Astrocyte of the cerebellum (primary cell): ENCODE data around the gene WIZ.

Experiments used
- DNase-seq: peaks from one replicate; pipeline ENCODE4 v3.0.0-alpha.2; 2011; ENCODE audit warnings: low read depth
- H3K4me3 ChIP-seq: 2 replicates; pipeline ENCODE4 v1.5.1; 2011; ENCODE audit warnings: mild to moderate bottlenecking, low read depth, low read length, moderate library complexity
- in situ Hi-C: cut with HindIII; loops from 2 replicates; pipeline ENCODE4 v1.10.0; 2017; ENCODE audit warnings: low sequenced_read_pairs
- TF ChIP-seq, protein P1 (sequence below): IDR thresholded peaks from 2 replicates; pipeline ENCODE4 v1.5.1; 2012; ENCODE audit warnings: low read length, low read depth, moderate library complexity, mild to moderate bottlenecking; ENCODE audit errors: missing control alignments

Gene WIZ

DNA sequence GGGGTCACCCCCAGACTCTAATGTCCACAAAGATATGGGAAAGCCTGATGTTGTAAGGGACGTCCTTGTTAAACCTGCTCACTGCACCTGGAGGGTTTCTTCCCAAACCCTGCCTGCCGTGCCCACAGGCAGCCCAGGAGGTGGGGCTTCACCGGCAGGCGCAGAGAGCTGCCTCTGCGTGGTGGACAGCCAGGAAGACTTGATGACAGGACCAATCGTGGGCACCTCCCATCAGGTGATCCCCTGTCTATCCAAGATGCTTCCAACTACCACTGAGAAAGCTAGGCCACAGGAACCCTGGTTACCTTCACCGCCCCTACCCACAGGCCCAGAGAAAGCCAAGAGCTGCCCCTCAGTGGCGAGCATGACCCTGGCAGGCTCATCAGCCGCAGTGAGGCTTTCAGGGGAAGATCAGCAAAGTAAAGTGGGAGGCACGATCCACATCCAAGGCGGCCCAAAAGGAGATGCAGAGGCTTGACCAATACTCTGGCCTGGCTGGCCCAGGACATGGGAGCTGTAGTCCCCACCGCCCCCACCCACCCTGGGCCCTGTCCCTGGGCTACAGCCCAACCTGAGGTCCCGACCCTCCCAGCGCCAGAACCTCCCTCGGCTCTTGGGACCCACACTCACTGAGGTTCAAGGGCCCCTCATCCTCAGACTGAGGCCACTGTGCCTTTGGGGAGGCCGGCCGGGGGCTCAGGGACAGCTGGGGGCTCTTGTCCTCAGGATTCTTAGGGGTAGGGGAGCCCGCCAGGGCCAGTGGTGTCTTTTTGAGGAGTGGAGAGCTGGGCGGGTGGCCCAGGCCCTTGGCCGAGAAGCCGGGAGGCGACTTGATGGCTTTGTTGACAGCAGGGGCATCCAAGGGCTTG, 20.6 kb downstream of the WIZ start:
- in situ Hi-C loops, result no loop called here
- TF ChIP-seq, protein P1, sequence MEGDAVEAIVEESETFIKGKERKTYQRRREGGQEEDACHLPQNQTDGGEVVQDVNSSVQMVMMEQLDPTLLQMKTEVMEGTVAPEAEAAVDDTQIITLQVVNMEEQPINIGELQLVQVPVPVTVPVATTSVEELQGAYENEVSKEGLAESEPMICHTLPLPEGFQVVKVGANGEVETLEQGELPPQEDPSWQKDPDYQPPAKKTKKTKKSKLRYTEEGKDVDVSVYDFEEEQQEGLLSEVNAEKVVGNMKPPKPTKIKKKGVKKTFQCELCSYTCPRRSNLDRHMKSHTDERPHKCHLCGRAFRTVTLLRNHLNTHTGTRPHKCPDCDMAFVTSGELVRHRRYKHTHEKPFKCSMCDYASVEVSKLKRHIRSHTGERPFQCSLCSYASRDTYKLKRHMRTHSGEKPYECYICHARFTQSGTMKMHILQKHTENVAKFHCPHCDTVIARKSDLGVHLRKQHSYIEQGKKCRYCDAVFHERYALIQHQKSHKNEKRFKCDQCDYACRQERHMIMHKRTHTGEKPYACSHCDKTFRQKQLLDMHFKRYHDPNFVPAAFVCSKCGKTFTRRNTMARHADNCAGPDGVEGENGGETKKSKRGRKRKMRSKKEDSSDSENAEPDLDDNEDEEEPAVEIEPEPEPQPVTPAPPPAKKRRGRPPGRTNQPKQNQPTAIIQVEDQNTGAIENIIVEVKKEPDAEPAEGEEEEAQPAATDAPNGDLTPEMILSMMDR, result no peak
- H3K4me3 ChIP-seq, result no peak overlapping the region
- DNase-seq, result no peak

DNA sequence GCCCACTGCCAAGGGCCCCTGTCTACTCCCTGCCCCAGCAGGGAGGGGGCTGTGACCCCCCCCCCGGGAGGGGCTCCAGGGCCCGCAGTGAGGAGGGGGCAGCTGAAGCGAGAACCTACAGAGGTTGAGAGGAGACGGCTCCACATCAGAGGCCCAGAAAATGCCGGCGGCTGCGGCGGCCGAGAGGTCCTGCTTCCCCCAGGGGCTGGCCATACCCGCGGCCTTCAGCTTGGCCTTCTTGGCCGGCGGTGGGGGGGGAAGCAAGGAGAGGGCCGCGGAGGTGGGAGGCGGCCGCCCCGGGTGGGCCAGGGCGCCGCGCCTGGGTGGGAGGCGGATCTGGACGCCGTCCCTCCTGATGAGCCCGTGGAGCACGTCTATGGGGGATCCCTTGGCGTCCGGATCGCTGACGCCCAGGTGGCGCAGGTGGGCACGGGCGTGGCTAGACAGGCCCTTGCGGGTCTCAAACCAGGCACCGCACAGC, 21.7 kb downstream of the WIZ start:
- in situ Hi-C loops, result no loop called here
- TF ChIP-seq, protein P1, result no peak
- no peak overlapping the region for H3K4me3 ChIP-seq
- DNase-seq, result no peak

DNA sequence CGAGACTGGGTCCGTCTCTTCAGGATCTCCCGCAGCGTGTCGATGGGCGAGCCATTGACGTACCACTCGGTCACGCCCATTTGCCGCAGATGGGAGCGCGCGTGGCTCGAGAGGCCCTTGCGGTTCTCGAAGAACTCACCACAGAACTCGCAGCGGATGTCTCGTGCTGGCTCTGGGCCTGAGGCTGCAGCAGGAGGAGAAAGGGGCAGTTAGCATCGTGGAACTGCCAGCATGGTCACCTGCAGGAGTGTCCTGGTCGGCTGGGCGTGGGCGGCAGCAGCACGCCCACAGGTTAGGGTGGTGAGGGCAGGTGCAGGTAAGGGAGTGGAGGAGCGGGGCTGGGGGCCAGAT, 22.4 kb downstream of the WIZ start:
- in situ Hi-C loops, result no loop called here
- no peak overlapping the region for H3K4me3 ChIP-seq
- TF ChIP-seq, protein P1, result no peak

DNA sequence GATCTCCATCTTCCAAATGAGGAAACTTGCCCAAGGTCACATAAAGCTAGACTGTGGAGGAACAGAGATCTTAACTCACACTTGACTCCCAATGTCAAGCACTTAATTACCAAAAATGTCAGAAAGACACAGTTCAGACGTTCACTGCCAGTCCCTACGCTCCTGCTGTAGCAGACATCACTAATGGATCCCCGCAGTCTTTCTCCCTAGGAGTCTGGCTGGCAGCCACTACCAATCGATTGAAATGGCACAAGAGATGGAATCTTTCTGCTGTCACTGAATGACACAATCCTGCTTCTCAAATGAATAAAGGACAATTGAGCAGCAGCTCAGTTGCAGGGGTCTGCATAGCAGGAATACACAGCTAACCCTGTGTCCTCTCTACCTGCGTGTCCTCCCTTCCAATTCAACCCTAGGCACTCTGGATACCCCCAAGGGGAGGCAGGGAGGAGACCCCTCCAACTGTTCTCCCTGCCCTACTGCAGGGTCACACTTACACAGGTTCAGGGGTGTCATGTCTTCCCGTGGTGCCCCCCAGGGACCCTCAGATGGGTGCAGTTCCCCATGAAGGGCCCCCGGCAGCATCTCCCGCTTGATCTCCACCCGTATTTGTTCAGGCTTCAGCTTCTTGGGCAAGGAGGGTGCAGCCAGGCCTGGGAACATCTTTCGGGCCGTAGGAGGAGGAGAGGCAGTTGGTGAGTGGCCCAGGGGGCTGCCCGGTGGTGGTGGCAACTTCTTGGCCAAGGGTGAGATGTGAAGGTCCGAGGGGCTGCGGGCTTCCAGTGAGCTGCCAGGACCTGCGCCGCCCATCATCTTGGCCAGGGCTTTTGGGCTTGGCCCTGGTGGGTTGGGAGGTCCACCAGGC, 23.0 kb downstream of the WIZ start:
- in situ Hi-C loops, result no loop called here
- H3K4me3 ChIP-seq, result no peak overlapping the region
- DNase-seq, result no peak
- TF ChIP-seq, protein P1, result no peak

More for the DNA sequence above, 22.4 kb downstream of the WIZ start:
- DNase-seq, result no peak

DNA sequence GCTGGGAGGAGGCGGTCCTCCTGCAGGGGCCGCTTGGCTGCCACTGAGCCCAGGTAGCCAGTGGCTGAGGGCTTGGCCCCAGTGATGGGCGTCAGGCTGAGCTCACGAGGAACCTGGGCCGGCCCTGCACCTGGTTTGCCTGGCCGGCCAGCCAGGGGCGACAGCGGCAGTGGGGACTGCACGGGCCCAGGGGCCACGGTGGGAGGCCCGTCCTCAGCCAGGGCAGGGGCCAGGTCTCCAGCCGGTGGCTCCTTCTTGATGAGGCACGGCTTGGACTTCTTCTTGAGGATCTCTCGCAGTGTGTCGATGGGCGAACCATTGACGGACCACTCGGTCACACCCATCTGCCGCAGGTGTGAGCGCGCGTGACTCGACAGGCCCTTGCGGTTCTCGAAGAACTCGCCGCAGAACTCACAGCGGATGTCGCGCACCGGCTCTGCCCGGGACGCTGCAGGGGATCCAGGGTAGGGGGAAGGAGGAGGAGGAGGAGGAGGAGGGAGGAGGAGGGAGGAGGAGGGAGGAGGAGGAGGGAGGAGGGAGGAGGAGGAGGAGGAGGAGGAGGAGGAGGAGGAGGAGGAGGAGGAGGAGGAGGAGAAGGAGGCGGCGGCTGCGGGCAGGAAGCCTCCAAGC, 24.3 kb downstream of the WIZ start:
- DNase-seq, result no peak
- in situ Hi-C loops, result no loop called here
- no peak overlapping the region for H3K4me3 ChIP-seq
- TF ChIP-seq, protein P1, result no peak

DNA sequence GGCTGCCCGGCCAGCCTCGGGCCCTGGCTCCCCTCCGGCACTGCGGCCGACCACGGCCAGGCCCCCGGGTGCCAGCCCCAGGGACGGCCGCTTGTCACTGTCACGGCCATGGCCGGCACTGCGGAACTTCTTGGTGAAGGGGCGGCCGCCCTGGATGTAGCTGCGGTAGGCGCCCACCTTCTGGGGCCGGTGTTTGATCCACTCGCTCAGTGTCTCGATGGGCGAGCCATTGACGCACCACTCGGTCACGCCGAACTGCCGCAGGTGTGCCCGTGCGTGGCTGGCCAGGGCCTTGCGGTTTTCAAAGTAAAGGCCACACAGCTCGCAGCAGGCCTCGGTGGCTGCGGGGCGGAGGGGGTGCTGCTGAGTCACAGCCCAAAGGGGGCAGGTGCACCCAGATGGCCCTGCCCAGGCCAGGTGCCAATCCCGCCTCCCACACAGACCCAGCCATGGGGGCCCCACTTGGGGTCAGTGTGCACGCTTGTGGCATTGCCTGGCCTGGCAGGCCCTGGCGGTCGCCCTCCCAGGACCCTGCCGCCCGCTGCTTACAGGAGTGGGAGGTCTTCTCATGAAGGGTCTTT, 25.0 kb downstream of the WIZ start:
- in situ Hi-C loops, result no loop called here
- TF ChIP-seq, protein P1, result no peak
- no peak overlapping the region for H3K4me3 ChIP-seq
- no peak for DNase-seq
